ENCODE results near the gene CCDC137. TPM values are rescaled to one million over a fixed set of nuclear protein-coding genes. Genes with fewer than 3 reads are reported as not detected.
"Not testable (repeated sequence)": the region's sequence is repeated elsewhere in the genome, so short reads cannot be mapped to it uniquely, and the experiment has no call there.

The CCDC137 gene
- polyA plus RNA-seq, 12 donors = 9.3 to 23.9 (median 12.6) TPM; not detected in 1

DNA sequence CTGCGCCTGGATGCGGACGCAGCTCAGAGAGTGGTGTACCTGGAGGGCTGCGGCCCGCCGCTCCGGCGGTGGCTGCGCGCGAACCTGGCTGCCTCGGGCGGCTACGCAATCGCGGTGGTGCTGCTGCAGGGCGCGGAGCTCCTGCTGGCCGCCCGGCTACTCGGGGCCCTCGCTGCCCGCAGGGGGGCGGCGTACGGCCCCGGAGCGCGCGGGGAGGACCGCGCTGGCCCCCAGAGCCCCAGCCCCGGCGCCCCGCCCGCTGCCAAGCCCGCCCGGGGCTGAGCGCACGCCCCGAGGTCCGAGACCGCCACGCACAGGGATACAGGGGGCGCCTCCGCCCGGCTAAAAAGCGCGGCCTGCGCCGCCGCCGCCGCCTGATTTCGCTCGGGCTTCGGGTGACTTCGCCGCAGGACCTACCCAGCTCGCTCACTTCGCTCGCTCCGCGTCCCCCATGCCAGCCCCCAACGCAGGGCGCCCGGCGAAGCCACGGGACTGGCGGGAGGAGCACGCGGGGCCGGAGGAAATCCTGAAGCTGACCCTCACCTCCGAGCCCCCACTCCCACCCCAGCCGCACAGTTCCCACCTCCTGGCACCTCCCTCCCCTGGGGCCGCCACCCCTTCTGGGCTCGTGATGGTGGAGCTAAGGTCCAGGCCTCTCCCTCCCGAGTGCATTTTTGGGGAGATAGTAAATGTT is 18.4 kb upstream of the CCDC137 start:
- DNase-seq = no peak

DNA sequence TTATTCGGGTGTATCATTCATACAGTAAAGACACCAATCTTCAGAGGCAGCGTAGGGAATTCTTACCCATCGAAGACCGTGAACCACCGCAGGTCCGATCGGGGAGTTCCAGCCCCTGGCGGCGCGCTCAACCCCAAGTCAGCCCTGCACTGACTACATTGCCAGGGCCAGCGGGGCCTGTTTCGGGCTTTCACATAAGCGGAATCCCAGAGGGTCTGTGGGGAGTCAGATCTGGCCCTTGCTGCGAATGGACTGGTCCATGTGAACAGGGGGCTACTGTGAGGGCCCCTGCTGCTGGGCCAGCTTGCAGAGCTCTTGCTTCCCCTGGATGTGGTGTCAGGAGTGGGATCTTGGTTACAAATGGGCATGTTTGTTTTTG is 17.8 kb upstream of the CCDC137 start:
- DNase-seq = no peak

- DNase-seq = no peak
Observed at GRCh38 chr17:81650951-81651350, 15.6 kb upstream of the CCDC137 start.

GRCh38 chr17:81651692-81652091 is 14.8 kb upstream of the CCDC137 start:
- no peak for DNase-seq

GRCh38 chr17:81652906-81653771 is 13.4 kb upstream of the CCDC137 start:
- no peak for DNase-seq

DNA sequence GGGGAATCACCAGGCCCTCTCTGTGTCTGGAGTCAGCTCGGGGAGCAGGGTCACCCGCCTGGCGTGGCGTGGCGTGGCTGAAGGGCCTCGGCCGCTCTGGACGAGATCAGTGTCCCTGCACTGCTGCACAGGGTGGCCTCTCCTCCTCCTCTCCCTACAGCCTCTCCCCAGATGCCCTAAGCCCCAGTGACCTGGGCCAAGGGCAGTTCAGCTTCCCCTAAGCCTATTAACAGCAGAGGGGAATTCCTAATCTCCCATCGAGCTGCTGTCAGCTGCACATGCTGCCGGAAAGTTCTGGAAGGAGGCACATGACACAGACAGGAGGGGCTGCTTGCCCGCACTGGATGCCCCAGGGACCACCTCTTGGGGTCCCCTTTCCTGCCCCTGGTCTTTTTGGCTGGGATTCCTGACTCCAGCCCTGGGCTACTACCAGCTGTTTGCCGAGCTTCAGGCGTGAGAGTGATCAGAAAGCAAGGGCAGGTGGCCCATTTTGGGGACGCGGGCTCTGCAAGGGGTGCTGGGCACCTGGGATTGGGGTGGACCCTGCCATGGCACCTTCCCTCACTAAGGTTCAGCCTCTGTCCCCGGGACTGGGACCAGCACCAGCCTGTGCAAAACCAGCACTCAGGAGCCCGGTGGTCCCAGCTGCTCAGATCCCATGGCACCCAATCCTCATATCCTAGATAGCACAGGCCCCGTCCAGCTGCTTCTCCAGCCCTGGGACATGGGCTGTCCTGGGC is 11.0 kb upstream of the CCDC137 start:
- DNase-seq = no peak

GRCh38 chr17:81656118-81656743 is 10.3 kb upstream of the CCDC137 start, which contains the start of gene PDE6G:
Gene PDE6G, minus strand, starts transcription at chr17:81656542. Its CDS starts 3,237 bp downstream, at chr17:81653305.
- no peak for DNase-seq

- no peak for DNase-seq
Observed at GRCh38 chr17:81656835-81657234, 9.7 kb upstream of the CCDC137 start.

- DNase-seq = no peak
Observed at GRCh38 chr17:81659038-81659437, 7.5 kb upstream of the CCDC137 start.

- DNase-seq = no peak
Observed at GRCh38 chr17:81660441-81660840, 6.1 kb upstream of the CCDC137 start.

GRCh38 chr17:81662002-81662401 is 4.5 kb upstream of the CCDC137 start:
- DNase-seq = no peak

DNA sequence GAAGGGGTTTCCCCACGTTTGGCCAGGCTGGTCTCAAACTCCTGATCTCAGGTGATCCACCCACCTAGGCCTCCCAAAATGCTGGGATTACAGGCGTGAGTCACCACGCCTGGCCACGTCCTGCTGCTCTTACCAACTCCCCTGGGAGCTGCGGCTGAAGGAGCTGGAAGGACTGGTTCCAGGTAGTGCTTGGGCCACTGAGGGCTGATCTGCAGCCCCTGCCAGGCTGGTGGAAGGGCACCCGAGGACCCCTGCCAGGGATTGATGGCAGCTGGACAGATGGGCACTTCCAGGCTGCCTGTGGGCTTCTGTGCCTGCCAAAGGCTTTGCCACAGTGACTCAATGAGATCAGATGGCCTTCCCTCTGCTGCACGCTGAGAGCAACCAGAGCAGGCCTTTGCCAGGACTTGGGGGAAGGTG is 2.5 kb upstream of the CCDC137 start:
- DNase-seq = no peak

GRCh38 chr17:81665205-81666091 is 1.1 kb upstream of the CCDC137 start:
- DNase-seq = no peak

DNA sequence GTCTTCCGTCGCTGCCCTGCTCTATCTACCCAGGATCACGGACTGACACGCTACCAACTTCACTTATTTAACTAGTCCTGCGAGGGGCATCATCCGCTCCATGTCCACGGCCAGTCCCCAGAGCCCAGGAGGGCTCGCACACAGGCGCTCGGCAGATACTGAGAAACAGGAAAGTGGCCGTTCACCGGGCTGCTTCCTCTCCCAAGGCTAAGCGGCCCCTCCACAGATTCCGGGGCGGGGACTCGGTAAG is 520 bp upstream of the CCDC137 start:
- no peak for DNase-seq

GRCh38 chr17:81667754-81668153 is 1.2 kb downstream of the CCDC137 start:
- DNase-seq = no peak

GRCh38 chr17:81672504-81672903 is 6.0 kb downstream of the CCDC137 start:
- no peak for DNase-seq

- DNase-seq = no peak
Observed at GRCh38 chr17:81672954-81673353, 6.4 kb downstream of the CCDC137 start.

GRCh38 chr17:81673561-81674258 is 7.2 kb downstream of the CCDC137 start:
- DNase-seq = no peak

DNA sequence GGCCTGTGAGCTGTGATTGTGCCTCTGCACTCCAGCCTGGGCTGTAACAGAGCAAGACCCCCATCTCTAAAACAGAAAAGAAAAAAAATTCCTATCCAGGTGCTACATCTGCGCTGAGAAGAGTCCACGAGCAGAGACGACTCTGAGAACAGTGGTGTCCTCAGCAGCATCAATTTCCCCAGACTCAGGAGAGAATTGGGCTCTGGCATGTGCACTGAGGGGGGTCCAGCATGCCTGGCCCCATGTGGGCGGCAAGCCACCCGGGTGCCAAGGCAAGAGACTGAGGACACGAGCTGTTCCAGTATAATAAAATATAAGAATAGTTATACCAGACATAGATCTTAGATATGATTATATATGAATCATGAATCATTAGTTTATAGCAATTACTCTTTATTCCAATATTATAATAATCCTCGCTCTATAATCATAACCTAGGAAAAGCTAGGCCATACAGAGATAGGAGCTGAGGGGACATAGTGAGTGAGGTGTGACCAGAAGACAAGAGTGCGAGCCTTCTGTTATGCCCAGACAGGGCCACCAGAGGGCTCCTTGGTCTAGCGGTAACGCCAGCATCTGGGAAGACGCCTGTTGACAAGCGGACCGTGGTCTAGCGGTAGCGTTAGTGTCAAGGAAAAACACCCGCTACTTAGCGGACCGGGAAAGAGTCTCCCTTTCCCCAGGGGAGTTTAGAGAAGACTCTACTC is 9.1 kb downstream of the CCDC137 start:
- DNase-seq = not testable (repeated sequence)

GRCh38 chr17:81676906-81677305 is 10.4 kb downstream of the CCDC137 start:
- no peak for DNase-seq
